Endothelial cell of umbilical vein (primary cell): ENCODE results near the gene SAMSN1. TPM values are rescaled to one million over a fixed set of nuclear protein-coding genes. Genes with fewer than 3 reads are reported as not detected.

Experiments used
- BruUV-seq: library from RNA; stranded (reverse); fragments of 400-500 nt; replicated peaks from 2 replicates; lab custom pipeline; 2021; lab: Mats Ljungman, UMichigan
- CTCF ChIA-PET: fragments of 300-600, 350-600 bp; sonication (Branson Sonifier 250); formaldehyde crosslinking; loops from one replicate; lab custom pipeline; 2021; ENCODE audit warnings: antibody characterized with exemption, inconsistent platforms; lab: Charles Lee
- POLR2A ChIA-PET: fragments of 300-600, 350-600 bp; sonication (Branson Sonifier 250); formaldehyde crosslinking; loops from one replicate; lab custom pipeline; 2021; ENCODE audit warnings: antibody characterized with exemption, inconsistent platforms; lab: Charles Lee
- DNase-seq: peaks from one replicate; pipeline ENCODE4 v3.0.0-alpha.2; 2011; ENCODE audit warnings: low read depth, low spot score
- FAIRE-seq: peaks from 2 replicates; lab custom pipeline; 2011; peaks lifted over from hg19 to GRCh38; lab: Jason Lieb, UNC
- H2AFZ ChIP-seq: 2 replicates; pipeline ENCODE4 v1.6.0; 2012; ENCODE audit warnings: low read depth, low read length, control low read depth, inconsistent platforms
- H3K27ac ChIP-seq: 2 replicates; pipeline ENCODE4 v1.5.1; 2011; ENCODE audit warnings: low read depth, mild to moderate bottlenecking, control low read depth, low read length, moderate library complexity; ENCODE audit not compliant: insufficient read depth
- H3K27me3 ChIP-seq, 2 experiments: 2 replicates each; pipeline versions ENCODE4 v1.6.0 to v1.6.1; 2011; ENCODE audit warnings: low read length in 2 of 2, mixed read lengths in 1 of 2; ENCODE audit not compliant: control insufficient read depth in 2 of 2, insufficient read depth in 2 of 2
- H3K36me3 ChIP-seq, 2 experiments: 2 replicates in 1 of 2; 3 replicates in 1 of 2; pipeline ENCODE4 v1.5.1; 2011; ENCODE audit warnings: low read length in 2 of 2, mild to moderate bottlenecking in 1 of 2, moderate library complexity in 1 of 2; ENCODE audit not compliant: control insufficient read depth in 2 of 2, insufficient read depth in 2 of 2; ENCODE audit errors: extremely low read depth in 1 of 2
- H3K4me1 ChIP-seq: 3 replicates; pipeline ENCODE4 v1.5.1; 2011; ENCODE audit warnings: mild to moderate bottlenecking, low read length; ENCODE audit not compliant: control insufficient read depth, insufficient read depth; ENCODE audit errors: extremely low read depth
- H3K4me2 ChIP-seq: 2 replicates; pipeline ENCODE4 v1.6.1; 2011; ENCODE audit warnings: low read length, control low read depth, mixed read lengths; ENCODE audit not compliant: insufficient read depth
- H3K4me3 ChIP-seq, 3 experiments: fragments of 200-600 bp in 1 of 3; sonication (generic), shearing (Covaris generic) in 1 of 3; replicated peaks in 1 of 3; 2 replicates each; pipeline ENCODE4 v1.5.1; 2011 to 2016; ENCODE audit warnings: control low read depth in 3 of 3, low read length in 3 of 3, mild to moderate bottlenecking in 2 of 3, inconsistent platforms in 1 of 3, low read depth in 1 of 3, moderate library complexity in 1 of 3; ENCODE audit not compliant: insufficient read depth in 1 of 3
- H3K79me2 ChIP-seq: 2 replicates; pipeline ENCODE4 v1.6.0; 2012; ENCODE audit warnings: low read length, inconsistent platforms; ENCODE audit not compliant: control insufficient read depth, insufficient read depth
- H3K9ac ChIP-seq: replicated peaks from 2 replicates; pipeline ENCODE3; 2011; ENCODE audit warnings: low read length, control low read depth; ENCODE audit not compliant: insufficient read depth; ENCODE audit errors: extremely low read depth
- H3K9me1 ChIP-seq: replicated peaks from 3 replicates; pipeline ENCODE4 v1.6.0; 2011; ENCODE audit warnings: mild to moderate bottlenecking, low read length; ENCODE audit not compliant: control insufficient read depth, insufficient read depth; ENCODE audit errors: extremely low read depth
- H3K9me3 ChIP-seq: replicated peaks from 2 replicates; pipeline ENCODE4 v1.5.1; 2012; ENCODE audit warnings: low read length, inconsistent platforms; ENCODE audit not compliant: control insufficient read depth, insufficient read depth
- H4K20me1 ChIP-seq: replicated peaks from 2 replicates; pipeline ENCODE3; 2011; ENCODE audit warnings: mild to moderate bottlenecking, low read length; ENCODE audit not compliant: control insufficient read depth, insufficient read depth; ENCODE audit errors: extremely low read depth
- EZH2 ChIP-seq: IDR thresholded peaks from 2 replicates; pipeline ENCODE4 v1.6.1; 2012; ENCODE audit warnings: borderline replicate concordance, low read depth, mild to moderate bottlenecking, moderate library complexity, low read length, inconsistent platforms; ENCODE audit not compliant: severe bottlenecking
- GATA2 ChIP-seq: IDR thresholded peaks from 2 replicates; pipeline ENCODE4 v1.7.0; 2011; ENCODE audit warnings: low read depth, mild to moderate bottlenecking, moderate library complexity, mixed read lengths, low read length; ENCODE audit not compliant: insufficient read length, insufficient read depth
- POLR2A ChIP-seq: IDR thresholded peaks from 2 replicates; pipeline ENCODE4 v1.6.1; 2012; ENCODE audit warnings: low read depth, mild to moderate bottlenecking, control low read depth, low read length
- dilution Hi-C: fragments of 300-500 bp; cut with MboI; formaldehyde crosslinking; loops from one replicate; pipeline ENCODE4 v1.15.0; 2019; ENCODE audit warnings: low sequenced_read_pairs; ENCODE audit not compliant: extremely low pct_ligation_motif_present
- intact Hi-C: fragments of 100-400 bp; cut with micrococcal nuclease; formaldehyde crosslinking; loops from one replicate; pipeline ENCODE4 v1.10.0; 2022
- polyA plus RNA-seq, 4 experiments: library from polyadenylated mRNA; depleted of rRNA in 3 of 4; stranded (reverse) in 3 of 4; unstranded in 1 of 4; fragments of >200 nt; gene quantifications; 2 replicates each; pipeline versions ENCODE4 v1.2.1 to v1.2.3, GENCODE V29; 2011 to 2012; ENCODE audit warnings: missing spikeins in 1 of 4
- total RNA-seq: library from RNA; stranded (reverse); gene quantifications from 2 replicates; pipeline ENCODE4 v1.2.3, GENCODE V29; 2021
- TF ChIP-seq, protein P1 (sequence below): IDR thresholded peaks from 2 replicates; pipeline ENCODE4 v1.6.1; 2011; ENCODE audit not compliant: insufficient read depth, insufficient read length

The SAMSN1 gene
- total and polyA plus RNA-seq, 2 donors (not counting 3 experiments of a cell fraction or from before 2014, with no cell fraction given): 2.5 to 5.3 TPM

DNA sequence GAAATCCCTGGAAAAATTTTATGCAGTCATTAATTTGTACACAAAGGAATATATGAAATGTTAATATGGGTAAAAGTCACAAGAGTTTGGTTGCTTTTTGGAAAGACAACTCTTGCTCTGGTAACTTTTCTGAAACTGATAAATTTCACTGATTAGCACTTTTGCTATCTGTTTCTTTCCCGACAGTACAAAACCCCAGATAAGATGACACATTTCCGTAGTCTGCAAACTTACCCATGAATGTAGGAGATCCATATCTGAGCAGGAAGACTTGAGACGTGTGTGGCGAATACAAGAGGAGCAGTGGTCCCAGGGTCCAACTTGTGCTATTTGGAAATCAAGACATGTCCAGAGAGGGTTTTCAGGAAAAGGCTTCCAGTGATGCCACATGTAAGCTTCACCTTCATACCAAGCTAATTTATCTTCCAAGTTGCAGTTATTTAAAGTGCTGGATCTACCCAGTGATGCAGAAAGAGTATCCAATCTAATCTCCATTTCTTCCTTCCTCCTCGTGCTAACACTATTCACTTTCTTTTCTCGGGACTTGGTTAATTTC is 35.9 kb upstream of the SAMSN1 start:
- no peaks in the 10 kb centered on the region for H3K27me3 ChIP-seq
- H3K9me1 ChIP-seq: no peaks in the 10 kb centered on the region
- H3K4me1 ChIP-seq: no peaks in the 10 kb centered on the region
- no TSS peak for BruUV-seq
- dilution Hi-C loops (no loop called here), intact Hi-C loops (no loop called here)
- FAIRE-seq (no peak), DNase-seq (no peak)
- H3K27ac ChIP-seq: no peak overlapping the region
- H3K4me2 ChIP-seq: no peak overlapping the region
- no peaks in the 10 kb centered on the region for H3K79me2 ChIP-seq
- no peaks in the 10 kb centered on the region for H4K20me1 ChIP-seq
- CTCF ChIA-PET: no interaction called here
- no peaks in the 10 kb centered on the region for H3K36me3 ChIP-seq
- H3K9me3 ChIP-seq: no peaks in the 10 kb centered on the region
- H2AFZ ChIP-seq: no peak overlapping the region
- no peak overlapping the region for H3K9ac ChIP-seq
- TF ChIP-seq GATA2: peak; percentile 39
- no peak for TF ChIP-seq EZH2
- H3K4me3 ChIP-seq: no peak overlapping the region
- POLR2A ChIA-PET: no interaction called here

DNA sequence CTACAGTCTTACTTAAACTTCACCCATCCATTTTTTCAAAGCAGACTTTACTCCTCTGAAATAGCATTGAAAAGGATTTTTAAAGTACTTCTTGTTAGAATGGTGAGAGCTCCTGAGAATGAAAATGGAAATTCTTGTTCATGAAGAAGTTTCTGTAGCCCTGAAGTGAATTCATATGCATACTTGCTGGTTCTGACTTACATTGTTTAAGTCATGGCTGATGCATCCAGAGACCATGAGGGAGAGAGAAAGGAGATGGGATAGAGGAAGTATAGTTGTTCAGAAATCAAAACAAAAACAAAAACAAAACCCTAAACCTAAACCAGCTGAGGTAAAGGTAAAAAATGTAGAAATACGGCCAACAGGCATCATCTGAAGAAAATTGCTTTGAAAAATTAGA is 27.1 kb upstream of the SAMSN1 start:
- Histone ChIP-seq H3K9ac (no peak overlapping the region), H2AFZ (no peak overlapping the region), H3K4me3 (no peak overlapping the region), H3K36me3 (no peaks in the 10 kb centered on the region), H3K9me3 (no peaks in the 10 kb centered on the region), H3K79me2 (no peaks in the 10 kb centered on the region), H3K9me1 (no peaks in the 10 kb centered on the region), H3K27ac (no peak overlapping the region), H3K27me3 (no peaks in the 10 kb centered on the region), H3K4me2 (no peak overlapping the region), H3K4me1 (no peaks in the 10 kb centered on the region), H4K20me1 (no peaks in the 10 kb centered on the region)
- dilution Hi-C loops: no loop called here
- no peak for DNase-seq
- TF ChIP-seq EZH2 (no peak), POLR2A (no peak)
- TF ChIP-seq, protein P1, sequence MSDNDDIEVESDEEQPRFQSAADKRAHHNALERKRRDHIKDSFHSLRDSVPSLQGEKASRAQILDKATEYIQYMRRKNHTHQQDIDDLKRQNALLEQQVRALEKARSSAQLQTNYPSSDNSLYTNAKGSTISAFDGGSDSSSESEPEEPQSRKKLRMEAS: no peak
- intact Hi-C loops: no loop called here
- no peak for FAIRE-seq
- BruUV-seq: no TSS peak
- ChIA-PET CTCF (interaction anchor here (1.3 kb wide), 1 partner anchor 165 kb away, joined by 4 read pairs; no protein-coding TSS in a partner anchor), POLR2A (no interaction called here)
